T-helper 1 cell treated with Interleukin-12 subunit alpha and Interleukin-12 subunit beta and Interleukin-4 antibody, amounts not matched to agents 30 ng/mL and 1 ng/mL, for 36 hours (primary cell): ENCODE measurements around the gene INAFM1. TPM values are rescaled to one million over a fixed set of nuclear protein-coding genes. Genes with fewer than 3 reads are reported as not detected.
"Not testable (repeated sequence)": the region's sequence is repeated elsewhere in the genome, so short reads cannot be mapped to it uniquely, and the experiment has no call there.

Source experiments
- intact Hi-C: fragments of 100-400 bp; cut with micrococcal nuclease; formaldehyde crosslinking; loops from one replicate; pipeline ENCODE4 v1.15.1; 2024
- total RNA-seq: library from RNA; stranded (reverse); gene quantifications from 2 replicates; pipeline ENCODE4 v1.2.3, GENCODE V29; 2022

The INAFM1 gene
- total RNA-seq, 1 donor from 2014 or later: 10.3 TPM

DNA sequence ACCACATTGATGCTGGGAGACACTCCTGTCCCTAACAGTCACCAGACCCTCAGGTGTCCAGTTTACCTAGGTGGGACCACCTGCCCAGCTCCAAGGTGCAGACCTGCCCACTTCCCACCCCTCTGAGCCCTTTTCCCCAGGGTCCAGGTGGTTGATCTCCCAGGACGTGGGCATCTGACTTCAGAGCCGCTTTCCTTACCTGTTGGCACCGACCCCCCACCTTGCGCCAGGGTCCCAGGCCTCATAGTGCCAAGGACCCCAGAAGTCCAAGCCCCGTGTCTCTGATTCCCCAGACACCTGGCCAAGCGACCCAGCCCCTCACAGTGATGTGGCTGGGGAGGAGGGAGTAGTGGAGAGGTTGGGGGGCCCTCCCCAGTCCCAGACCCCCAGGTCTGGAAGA is 34.1 kb upstream of the INAFM1 start:
- intact Hi-C loops: loop anchor here (10.0 kb wide), 1 partner anchor 526 kb away; the partner anchor contains the start of gene PRKD2

DNA sequence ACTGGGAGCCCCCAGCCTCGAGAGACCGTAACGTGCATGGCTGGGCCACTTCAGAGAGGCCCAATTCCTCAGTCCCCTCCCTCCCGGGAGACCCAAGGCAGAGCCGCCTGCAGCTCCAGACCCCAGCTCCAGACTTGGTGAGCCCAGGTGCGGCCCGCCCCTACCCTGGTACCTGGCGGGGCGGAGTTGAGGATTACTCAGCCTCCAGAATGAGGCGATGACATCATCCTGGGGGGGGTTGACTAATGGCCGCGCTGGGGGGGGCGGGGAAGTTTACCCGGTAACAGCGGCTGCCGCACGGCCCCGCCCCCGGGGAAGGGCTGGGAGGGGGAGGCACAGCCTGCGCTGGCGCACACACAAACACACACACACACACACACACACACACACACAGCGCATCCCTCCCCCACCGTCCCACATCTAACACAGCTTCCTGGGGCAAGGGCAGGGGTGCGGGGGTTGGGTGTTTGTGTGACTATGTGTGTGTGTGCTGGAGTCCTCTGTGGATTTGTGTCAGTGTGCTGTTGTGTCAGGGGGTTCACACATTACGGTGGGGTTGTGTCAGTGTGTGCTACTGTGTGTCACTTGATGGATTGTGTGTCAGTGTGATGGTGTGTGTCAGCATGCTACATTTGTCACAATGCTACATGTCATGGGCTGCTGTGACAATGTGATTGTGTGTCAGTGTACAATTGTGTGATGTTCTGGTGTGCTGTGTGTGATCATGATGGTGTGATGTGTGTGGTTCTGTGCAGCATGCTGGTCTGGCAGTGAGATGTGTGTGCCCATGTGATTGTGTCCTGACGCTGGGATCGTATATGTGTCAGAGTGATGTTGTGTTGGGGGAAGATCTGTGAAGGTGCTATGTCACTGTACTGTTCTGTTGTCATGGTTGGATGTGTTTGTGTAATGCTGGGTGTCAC is 33.4 kb upstream of the INAFM1 start:
- intact Hi-C loops: loop anchor here (1.0 to 10.0 kb wide), 2 partner anchors 10 to 526 kb away; partner anchors contain the start of genes BBC3 and PRKD2

- intact Hi-C loops: loop anchor here (1.0 to 10.0 kb wide), 2 partner anchors 11 to 527 kb away; partner anchors contain the start of genes BBC3 and PRKD2
Measured at GRCh38 chr19:47241919-47242577, 32.6 kb upstream of the INAFM1 start.

GRCh38 chr19:47243364-47243775 is 31.3 kb upstream of the INAFM1 start:
- intact Hi-C loops: loop anchor here (10.0 kb wide), 1 partner anchor 529 kb away; the partner anchor contains the start of gene PRKD2

DNA sequence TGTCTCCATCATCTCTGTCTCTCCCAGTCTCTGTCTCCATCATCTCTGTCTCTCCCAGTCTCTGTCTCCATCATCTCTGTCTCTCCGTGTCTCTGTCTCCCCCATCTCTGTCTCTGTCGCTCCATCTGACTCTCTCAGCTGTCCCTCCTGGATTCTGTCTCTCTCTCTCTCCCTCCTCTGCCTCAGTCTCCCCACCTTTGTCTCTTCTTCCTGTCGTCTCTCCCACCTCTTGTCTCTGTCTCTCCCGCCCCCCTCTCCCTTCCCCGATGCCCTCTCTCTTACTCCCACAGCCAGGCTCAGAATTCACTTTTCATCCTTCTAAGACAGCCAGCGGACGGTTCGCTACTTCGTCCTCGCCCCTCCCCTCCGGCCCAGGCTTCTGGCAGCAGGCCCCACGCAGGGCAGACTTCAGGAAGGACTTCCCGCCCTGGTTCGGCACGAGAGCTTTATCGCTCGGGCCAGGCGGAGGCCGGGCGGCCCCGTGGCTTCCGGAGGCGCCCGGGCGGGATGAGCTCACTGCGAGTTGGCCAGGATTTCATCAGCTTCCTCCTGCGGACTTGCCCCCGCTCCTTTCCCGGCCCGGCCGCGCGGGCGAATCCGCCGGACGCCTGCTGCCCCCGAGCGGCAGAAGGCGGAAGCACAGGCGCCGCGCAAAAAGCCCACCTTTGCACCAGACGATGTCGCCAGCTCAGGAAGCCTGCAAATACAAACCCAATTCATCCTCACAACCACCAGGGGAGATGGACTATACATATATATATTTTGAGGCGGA is 30.7 kb upstream of the INAFM1 start:
- intact Hi-C loops: loop anchor here (1.0 to 10.0 kb wide), 9 partner anchors 14 to 529 kb away; partner anchors contain the start of genes INAFM1 and PRKD2

DNA sequence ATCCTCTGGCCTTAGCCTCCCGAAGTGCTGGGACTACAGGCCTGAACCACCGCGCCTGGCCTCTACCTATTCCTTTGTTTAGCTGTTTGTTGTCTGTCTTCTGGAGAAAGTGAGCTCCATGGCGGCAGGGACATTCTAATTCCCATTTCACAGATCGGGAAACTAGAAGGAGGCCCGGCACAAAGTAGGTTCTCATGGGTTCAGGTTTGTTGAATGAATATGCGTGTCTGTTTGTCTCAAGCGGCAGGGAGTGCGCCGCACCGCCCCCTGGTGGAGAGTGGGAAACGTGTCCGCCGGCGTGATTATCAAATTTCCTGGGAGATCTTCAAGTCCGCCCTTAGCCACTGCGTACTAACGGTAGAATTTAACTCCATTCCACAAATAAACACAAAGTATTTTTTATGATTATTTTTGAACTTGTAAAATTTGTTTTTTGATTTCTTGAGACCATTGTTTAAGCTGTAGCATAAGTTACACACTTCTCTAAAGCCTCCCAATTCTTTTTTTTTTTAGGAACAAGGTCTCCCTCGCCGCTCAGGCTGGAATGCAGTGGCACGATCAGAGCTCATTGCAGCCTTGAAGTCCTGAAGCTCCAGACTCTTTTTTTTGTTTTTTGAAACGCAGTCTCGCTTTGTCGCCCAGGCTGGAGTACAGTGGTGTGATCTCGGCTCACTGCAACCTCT is 27.2 kb upstream of the INAFM1 start:
- intact Hi-C loops: loop anchor here (1.0 to 10.0 kb wide), 3 partner anchors 98 to 533 kb away; partner anchors contain the start of gene PRKD2

DNA sequence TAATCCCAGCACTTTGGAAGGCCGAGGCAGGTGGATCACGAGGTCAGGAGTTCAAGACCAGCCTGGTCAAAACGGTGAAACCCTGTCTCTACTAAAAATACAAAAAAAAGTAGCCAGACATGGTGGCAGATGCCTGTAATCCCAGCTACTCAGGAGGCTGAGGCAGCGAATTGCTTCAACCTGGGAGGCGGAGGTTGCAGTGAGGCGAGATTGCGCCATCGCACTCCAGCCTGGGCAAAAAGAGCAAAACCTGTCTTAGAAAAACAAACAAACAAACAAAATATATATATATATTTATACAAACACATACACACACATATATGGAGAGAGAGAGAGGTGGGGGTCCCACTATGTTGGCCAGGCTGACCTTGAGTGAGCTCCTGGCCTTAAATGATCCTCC is 21.7 kb upstream of the INAFM1 start:
- intact Hi-C loops: loop anchor here (10.0 kb wide), 1 partner anchor 1382 kb away; the partner anchor contains the start of gene DBP

DNA sequence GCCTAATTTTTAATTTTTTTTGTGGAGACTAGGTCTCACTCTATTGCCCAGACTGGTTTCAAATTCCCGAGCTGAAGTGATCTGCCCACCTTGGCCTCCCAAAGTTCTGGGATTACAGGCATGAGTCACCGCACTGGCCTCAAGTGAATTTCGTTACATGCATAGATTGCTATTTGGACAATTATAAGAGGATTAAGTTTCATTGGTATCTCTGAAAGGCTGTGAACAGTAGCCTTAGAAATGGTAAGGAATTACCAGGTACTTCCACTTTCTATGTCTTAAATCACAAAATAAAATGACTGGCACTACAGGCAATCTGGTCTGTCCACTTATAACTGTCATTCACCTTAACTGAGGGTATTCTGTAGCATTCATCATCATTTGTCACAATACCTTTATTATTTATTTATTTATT is 21.2 kb upstream of the INAFM1 start:
- intact Hi-C loops: loop anchor here (10.0 kb wide), 1 partner anchor 1381 kb away; the partner anchor contains the start of gene DBP

GRCh38 chr19:47253970-47254369 is 20.7 kb upstream of the INAFM1 start:
- intact Hi-C loops: loop anchor here (10.0 kb wide), 1 partner anchor 1381 kb away; the partner anchor contains the start of gene DBP

- intact Hi-C loops: loop anchor here (1.0 to 10.0 kb wide), 5 partner anchors 30 to 1379 kb away; partner anchors contain the start of genes AP2S1, DBP, TMEM160 and ZC3H4
Measured at GRCh38 chr19:47255879-47256692, 18.6 kb upstream of the INAFM1 start, which contains the start of gene CCDC9. Gene CCDC9, plus strand, starts transcription at chr19:47256525. Its CDS starts 1,876 bp downstream, at chr19:47258401.

DNA sequence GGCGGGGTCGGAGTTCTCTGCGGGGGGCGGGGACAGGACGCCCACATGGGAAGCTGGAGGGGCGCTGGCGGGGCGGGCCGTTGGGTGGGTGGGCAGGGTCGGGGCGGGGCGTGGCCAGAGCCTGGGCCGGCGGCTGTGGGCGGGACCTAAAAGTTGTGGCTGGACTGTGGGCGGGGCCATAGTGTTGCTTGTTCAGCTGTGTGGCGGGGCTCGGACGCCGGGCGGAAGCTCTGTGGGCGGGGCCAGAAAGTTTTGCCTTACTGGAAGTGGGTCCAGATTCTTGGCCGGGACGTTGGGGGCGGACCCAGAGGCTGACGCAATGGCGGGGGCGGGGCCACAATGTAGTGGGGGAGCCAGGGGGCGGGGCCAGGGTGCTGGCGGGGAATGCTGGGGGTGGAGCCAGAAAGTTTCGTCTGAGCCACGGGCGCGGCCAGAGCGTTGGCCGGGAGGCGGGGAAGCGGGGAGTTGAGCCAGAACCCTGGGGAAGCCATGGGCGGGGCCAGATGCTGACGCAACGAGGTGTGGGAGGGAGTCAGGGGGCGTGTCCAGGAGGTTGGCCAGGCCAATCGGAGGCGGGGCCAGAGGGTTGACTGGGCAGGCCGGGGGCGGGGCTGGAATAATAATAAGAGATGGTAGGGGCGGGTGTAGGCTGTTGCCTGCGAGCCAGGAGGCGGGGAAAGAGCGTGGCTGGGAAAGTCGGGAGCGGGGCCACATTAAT is 17.8 kb upstream of the INAFM1 start:
- intact Hi-C loops: loop anchor here (1.0 to 10.0 kb wide), 6 partner anchors 17 to 1378 kb away; partner anchors contain the start of genes AP2S1, DBP, INAFM1 and TMEM160

GRCh38 chr19:47257411-47258169 is 17.1 kb upstream of the INAFM1 start:
- intact Hi-C loops: loop anchor here (1.0 to 10.0 kb wide), 3 partner anchors 17 to 1377 kb away; partner anchors contain the start of genes AP2S1, DBP and INAFM1

DNA sequence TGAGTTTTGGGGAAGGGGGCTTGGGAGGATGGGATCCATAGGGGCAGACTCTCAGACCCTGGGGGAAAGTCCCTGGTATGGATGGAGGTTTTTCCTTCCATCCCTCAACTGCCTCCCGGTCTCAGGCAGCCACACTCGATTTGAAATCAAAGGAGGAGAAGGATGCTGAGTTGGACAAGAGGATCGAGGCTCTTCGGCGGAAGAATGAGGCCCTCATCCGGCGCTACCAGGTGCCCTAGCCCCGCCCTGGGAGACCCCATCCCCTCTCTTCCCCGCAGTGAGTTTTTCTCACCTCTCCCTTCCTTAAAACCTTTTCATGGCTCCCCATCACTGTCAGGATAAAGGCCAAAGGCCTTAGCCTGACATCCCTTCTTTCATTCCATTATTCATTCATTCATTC is 16.3 kb upstream of the INAFM1 start:
- intact Hi-C loops: loop anchor here (10.0 kb wide), 1 partner anchor 1376 kb away; the partner anchor contains the start of gene DBP

GRCh38 chr19:47258895-47259555 is 15.7 kb upstream of the INAFM1 start:
- intact Hi-C loops: loop anchor here (10.0 kb wide), 1 partner anchor 1376 kb away; the partner anchor contains the start of gene DBP

DNA sequence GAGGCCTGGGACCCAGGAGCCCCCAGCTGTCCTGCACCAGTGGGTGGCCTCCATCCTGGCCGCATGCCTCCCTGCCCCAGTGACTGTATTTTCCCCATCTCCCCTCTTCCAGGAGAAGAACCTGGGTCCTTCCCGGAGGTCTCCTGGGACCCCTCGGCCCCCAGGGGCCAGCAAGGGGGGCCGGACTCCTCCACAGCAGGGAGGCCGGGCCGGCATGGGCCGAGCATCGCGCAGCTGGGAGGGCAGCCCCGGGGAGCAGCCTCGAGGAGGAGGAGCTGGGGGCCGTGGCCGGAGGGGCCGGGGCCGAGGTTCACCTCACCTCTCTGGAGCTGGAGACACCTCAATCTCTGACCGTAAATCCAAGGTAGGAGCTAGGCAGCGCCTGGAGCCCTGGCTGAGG is 14.2 kb upstream of the INAFM1 start:
- intact Hi-C loops: no loop called here

GRCh38 chr19:47261946-47262793 is 12.5 kb upstream of the INAFM1 start:
- intact Hi-C loops: not testable (repeated sequence)
